Measurements from ENCODE around the gene PARD3B.

PARD3B gene

DNA sequence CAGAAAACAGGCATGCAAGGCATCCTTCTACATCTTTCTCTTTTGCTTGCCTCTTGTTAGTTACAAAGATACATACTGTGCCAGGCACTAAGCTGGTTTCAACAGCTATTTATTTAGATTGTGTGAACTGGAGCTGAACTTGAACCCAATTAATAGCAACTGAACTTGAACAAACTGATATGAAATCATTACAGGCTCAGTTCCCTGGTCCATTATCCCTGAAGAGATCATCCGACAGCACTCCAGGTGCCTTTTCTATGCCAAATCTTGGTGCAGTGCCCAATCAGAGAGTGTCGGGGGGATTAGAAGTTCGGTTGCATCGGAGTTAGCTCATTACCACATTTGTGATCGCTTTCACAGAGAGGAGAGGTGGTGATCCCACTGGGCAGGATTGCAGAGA, 477.6 kb downstream of the PARD3B start:
- TF ChIP-seq YY1 (IDR thresholded peaks at IDR 0.05; ENCODE audit: insufficient read depth, insufficient read length) (no peak), SUZ12 (IDR thresholded peaks at IDR 0.05; ENCODE audit: extremely low read depth, insufficient read depth, insufficient read length) (no peak), ZNF274 (IDR thresholded peaks at IDR 0.05; ENCODE audit: low read depth, low read length) (no peak)
- no peaks in the 10 kb centered on the region for H3K4me1 ChIP-seq (ENCODE audit: insufficient read depth, insufficient read length)
- H3K36me3 ChIP-seq (ENCODE audit: insufficient read depth, insufficient read length, low read length): no peaks in the 10 kb centered on the region
- DNase-seq (ENCODE audit: low read depth, low spot score): no peak
- H3K27me3 ChIP-seq (ENCODE audit: insufficient read depth, insufficient read length): no peaks in the 10 kb centered on the region
- H3K9me3 ChIP-seq (ENCODE audit: insufficient read depth, low read length): no peaks in the 10 kb centered on the region
- no peak overlapping the region for H3K4me3 ChIP-seq (ENCODE audit: insufficient read length, low read depth)
- H3K9ac ChIP-seq (ENCODE audit: insufficient read length, low read depth): no peak overlapping the region

- Histone ChIP-seq H3K9ac (ENCODE audit: insufficient read length, low read depth) (no peak overlapping the region), H3K36me3 (ENCODE audit: insufficient read depth, insufficient read length, low read length) (no peaks in the 10 kb centered on the region)
- DNase-seq (ENCODE audit: low read depth, low spot score): no peak
These were observed 479.7 kb downstream of the PARD3B start for GRCh38 chr2:205024822-205025518.

GRCh38 chr2:205025580-205026240, 480.4 kb downstream of the PARD3B start:
- Histone ChIP-seq H3K27me3 (ENCODE audit: insufficient read depth, insufficient read length) (no peaks in the 10 kb centered on the region), H3K9ac (ENCODE audit: insufficient read length, low read depth) (no peak overlapping the region), H3K9me3 (ENCODE audit: insufficient read depth, low read length) (no peaks in the 10 kb centered on the region), H3K4me1 (ENCODE audit: insufficient read depth, insufficient read length) (no peaks in the 10 kb centered on the region), H3K4me3 (ENCODE audit: insufficient read length, low read depth) (no peak overlapping the region), H3K36me3 (ENCODE audit: insufficient read depth, insufficient read length, low read length) (no peaks in the 10 kb centered on the region)
- TF ChIP-seq YY1 (IDR thresholded peaks at IDR 0.05; ENCODE audit: insufficient read depth, insufficient read length) (no peak), SUZ12 (IDR thresholded peaks at IDR 0.05; ENCODE audit: extremely low read depth, insufficient read depth, insufficient read length) (no peak), ZNF274 (IDR thresholded peaks at IDR 0.05; ENCODE audit: low read depth, low read length) (no peak)
- no peak for DNase-seq (ENCODE audit: low read depth, low spot score)

More at GRCh38 chr2:205024822-205025518, 479.7 kb downstream of the PARD3B start:
- H3K4me3 ChIP-seq (ENCODE audit: insufficient read length, low read depth): no peak overlapping the region
- no peaks in the 10 kb centered on the region for H3K27me3 ChIP-seq (ENCODE audit: insufficient read depth, insufficient read length)
- TF ChIP-seq YY1 (IDR thresholded peaks at IDR 0.05; ENCODE audit: insufficient read depth, insufficient read length) (no peak), ZNF274 (IDR thresholded peaks at IDR 0.05; ENCODE audit: low read depth, low read length) (no peak), SUZ12 (IDR thresholded peaks at IDR 0.05; ENCODE audit: extremely low read depth, insufficient read depth, insufficient read length) (no peak)
- no peaks in the 10 kb centered on the region for H3K9me3 ChIP-seq (ENCODE audit: insufficient read depth, low read length)
- H3K4me1 ChIP-seq (ENCODE audit: insufficient read depth, insufficient read length): no peaks in the 10 kb centered on the region

- TF ChIP-seq YY1 (IDR thresholded peaks at IDR 0.05; ENCODE audit: insufficient read depth, insufficient read length): no peak
- no peak for TF ChIP-seq ZNF274 (IDR thresholded peaks at IDR 0.05; ENCODE audit: low read depth, low read length)
- no peak for TF ChIP-seq SUZ12 (IDR thresholded peaks at IDR 0.05; ENCODE audit: extremely low read depth, insufficient read depth, insufficient read length)
- Histone ChIP-seq H3K9me3 (ENCODE audit: insufficient read depth, low read length) (no peaks in the 10 kb centered on the region), H3K36me3 (ENCODE audit: insufficient read depth, insufficient read length, low read length) (no peaks in the 10 kb centered on the region), H3K4me1 (ENCODE audit: insufficient read depth, insufficient read length) (no peaks in the 10 kb centered on the region), H3K27me3 (ENCODE audit: insufficient read depth, insufficient read length) (no peaks in the 10 kb centered on the region), H3K9ac (ENCODE audit: insufficient read length, low read depth) (no peak overlapping the region), H3K4me3 (ENCODE audit: insufficient read length, low read depth) (no peak overlapping the region)
- DNase-seq (ENCODE audit: low read depth, low spot score): no peak
These were observed 485.4 kb downstream of the PARD3B start for GRCh38 chr2:205030695-205031094.

DNA sequence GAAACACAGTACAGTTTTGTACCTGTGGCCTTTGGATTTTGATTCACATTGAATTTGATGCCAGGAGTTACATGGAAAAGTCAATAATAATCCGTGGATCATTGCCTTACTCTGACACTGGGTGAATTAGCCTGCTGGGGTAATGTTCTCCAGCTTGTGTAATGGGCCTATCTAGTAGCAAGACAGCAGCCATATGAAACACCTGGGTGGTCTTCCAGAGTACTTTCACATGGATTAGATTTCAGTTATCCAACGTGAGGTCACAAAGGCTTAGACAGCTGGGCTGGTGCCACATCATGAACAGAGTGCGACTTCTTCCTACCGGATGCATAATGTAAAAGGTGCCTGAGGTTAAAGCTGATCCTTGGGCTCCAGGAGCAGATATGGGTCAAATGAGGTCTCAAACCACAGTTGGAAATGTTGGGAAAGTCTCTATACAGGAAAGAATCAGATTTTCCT, 486.8 kb downstream of the PARD3B start:
- no peak for DNase-seq (ENCODE audit: low read depth, low spot score)
- H3K36me3 ChIP-seq (ENCODE audit: insufficient read depth, insufficient read length, low read length): no peaks in the 10 kb centered on the region

DNA sequence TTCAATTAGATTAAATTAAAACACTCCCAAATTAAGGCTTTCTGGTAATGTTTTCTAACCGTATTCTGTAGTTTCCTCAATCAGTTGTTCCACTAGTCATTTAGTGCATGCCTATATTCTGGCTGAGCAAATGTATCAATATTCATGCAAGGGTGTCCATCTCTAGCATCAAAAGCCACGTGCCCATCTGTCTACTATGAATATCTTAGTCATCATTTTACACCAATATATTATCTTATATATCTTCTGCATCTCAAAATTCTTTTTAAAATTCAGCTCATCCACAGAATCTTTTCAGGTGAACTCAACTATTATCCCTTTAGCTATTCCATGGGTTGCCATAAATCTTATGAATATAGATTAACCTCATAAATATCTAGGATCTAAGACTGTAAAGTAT, 488.2 kb downstream of the PARD3B start:
- H3K36me3 ChIP-seq (ENCODE audit: insufficient read depth, insufficient read length, low read length): no peaks in the 10 kb centered on the region
- DNase-seq (ENCODE audit: low read depth, low spot score): no peak
- no peaks in the 10 kb centered on the region for H3K4me1 ChIP-seq (ENCODE audit: insufficient read depth, insufficient read length)
- H3K4me3 ChIP-seq (ENCODE audit: insufficient read length, low read depth): no peak overlapping the region
- no peak for TF ChIP-seq YY1 (IDR thresholded peaks at IDR 0.05; ENCODE audit: insufficient read depth, insufficient read length)
- no peaks in the 10 kb centered on the region for H3K27me3 ChIP-seq (ENCODE audit: insufficient read depth, insufficient read length)
- no peaks in the 10 kb centered on the region for H3K9me3 ChIP-seq (ENCODE audit: insufficient read depth, low read length)
- no peak overlapping the region for H3K9ac ChIP-seq (ENCODE audit: insufficient read length, low read depth)

More for the DNA sequence above, 486.8 kb downstream of the PARD3B start:
- Histone ChIP-seq H3K4me1 (ENCODE audit: insufficient read depth, insufficient read length) (no peaks in the 10 kb centered on the region), H3K27me3 (ENCODE audit: insufficient read depth, insufficient read length) (no peaks in the 10 kb centered on the region), H3K4me3 (ENCODE audit: insufficient read length, low read depth) (no peak overlapping the region), H3K9me3 (ENCODE audit: insufficient read depth, low read length) (no peaks in the 10 kb centered on the region), H3K9ac (ENCODE audit: insufficient read length, low read depth) (no peak overlapping the region)
- TF ChIP-seq ZNF274 (IDR thresholded peaks at IDR 0.05; ENCODE audit: low read depth, low read length) (no peak), SUZ12 (IDR thresholded peaks at IDR 0.05; ENCODE audit: extremely low read depth, insufficient read depth, insufficient read length) (no peak), YY1 (IDR thresholded peaks at IDR 0.05; ENCODE audit: insufficient read depth, insufficient read length) (no peak)

DNA sequence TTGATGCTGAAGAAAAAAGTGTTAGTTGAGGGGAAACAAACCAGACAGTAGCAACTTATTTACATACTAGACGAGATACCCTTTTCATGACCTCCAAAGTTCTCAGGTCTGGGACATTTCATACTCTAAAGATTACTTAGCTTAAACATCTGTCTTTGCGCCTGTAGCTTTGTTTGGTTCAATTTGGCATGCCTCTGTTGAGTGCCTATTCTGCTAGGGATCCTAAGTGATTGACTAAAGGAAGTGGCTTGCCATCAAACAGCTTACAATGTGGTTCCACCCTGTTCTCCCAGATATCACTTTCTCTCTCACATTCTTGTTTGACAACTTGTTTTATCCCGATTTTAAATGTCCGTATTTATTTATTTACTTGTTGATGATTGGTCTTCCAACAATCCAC, 488.8 kb downstream of the PARD3B start:
- no peak for TF ChIP-seq SUZ12 (IDR thresholded peaks at IDR 0.05; ENCODE audit: extremely low read depth, insufficient read depth, insufficient read length)
- no peak overlapping the region for H3K9ac ChIP-seq (ENCODE audit: insufficient read length, low read depth)
- no peaks in the 10 kb centered on the region for H3K36me3 ChIP-seq (ENCODE audit: insufficient read depth, insufficient read length, low read length)
- DNase-seq (ENCODE audit: low read depth, low spot score): no peak
- no peaks in the 10 kb centered on the region for H3K27me3 ChIP-seq (ENCODE audit: insufficient read depth, insufficient read length)
- no peaks in the 10 kb centered on the region for H3K4me1 ChIP-seq (ENCODE audit: insufficient read depth, insufficient read length)
- no peaks in the 10 kb centered on the region for H3K9me3 ChIP-seq (ENCODE audit: insufficient read depth, low read length)
- H3K4me3 ChIP-seq (ENCODE audit: insufficient read length, low read depth): no peak overlapping the region

Measured in NT2/D1 (cell line).